Endodermal cell (in vitro differentiated cells): Measurements from ENCODE around the gene TMSB10. TPM values are rescaled to one million over a fixed set of nuclear protein-coding genes. Genes with fewer than 3 reads are reported as not detected.

Experiments used
- DNase-seq: peaks from one replicate; pipeline ENCODE4 v3.0.0-alpha.2; 2017
- H3K27ac ChIP-seq: 2 replicates; pipeline ENCODE4 v1.5.1; 2013; ENCODE audit warnings: mild to moderate bottlenecking, low read depth, low read length, moderate library complexity
- H3K27me3 ChIP-seq: 2 replicates; pipeline ENCODE4 v1.6.1; 2013; ENCODE audit warnings: mild to moderate bottlenecking, low read length, moderate library complexity; ENCODE audit not compliant: insufficient read depth, control insufficient read depth, poor library complexity, severe bottlenecking
- H3K36me3 ChIP-seq: 2 replicates; pipeline ENCODE4 v1.7.0; 2013; ENCODE audit warnings: mild to moderate bottlenecking, low read length, moderate library complexity; ENCODE audit not compliant: control insufficient read depth, insufficient read depth
- H3K4me1 ChIP-seq: one replicate; pipeline ENCODE4 v1.7.0; 2013; ENCODE audit warnings: low read length; ENCODE audit not compliant: control insufficient read depth, insufficient read depth
- H3K4me3 ChIP-seq: 2 replicates; pipeline ENCODE4 v1.5.1; 2013; ENCODE audit warnings: mild to moderate bottlenecking, low read length, moderate library complexity
- H3K9ac ChIP-seq: 2 replicates; pipeline ENCODE4 v1.6.1; 2013; ENCODE audit warnings: mild to moderate bottlenecking, low read length, moderate library complexity; ENCODE audit not compliant: poor library complexity, severe bottlenecking; ENCODE audit errors: extremely low read depth
- H3K9me3 ChIP-seq: 2 replicates; pipeline ENCODE4 v1.6.1; 2013; ENCODE audit warnings: mild to moderate bottlenecking, low read length, moderate library complexity; ENCODE audit not compliant: control insufficient read depth
- H3K27ac Mint-ChIP-seq: 2 replicates; pipeline ENCODE4 v1.8.0; 2020; ENCODE audit warnings: mixed read lengths
- H3K27me3 Mint-ChIP-seq: 2 replicates; pipeline ENCODE4 v1.8.0; 2021; ENCODE audit warnings: mild to moderate bottlenecking, mixed read lengths; ENCODE audit not compliant: insufficient read depth
- H3K36me3 Mint-ChIP-seq: 2 replicates; pipeline ENCODE4 v1.8.0; 2020; ENCODE audit warnings: low read depth, mixed read lengths
- H3K4me1 Mint-ChIP-seq: 2 replicates; pipeline ENCODE4 v1.8.0; 2020; ENCODE audit warnings: mixed read lengths
- H3K4me3 Mint-ChIP-seq: 2 replicates; pipeline ENCODE4 v1.8.0; 2020; ENCODE audit warnings: mild to moderate bottlenecking, moderate library complexity, mixed read lengths
- H3K9me3 Mint-ChIP-seq: 2 replicates; pipeline ENCODE4 v1.8.0; 2020; ENCODE audit warnings: mild to moderate bottlenecking, mixed read lengths
- CTCF ChIP-seq: fragments of 200-600 bp; sonication (generic); conservative IDR thresholded peaks from 2 replicates; pipeline ENCODE4 v1.5.0; 2021; ENCODE audit warnings: antibody characterized with exemption, mild to moderate bottlenecking
- WGBS, 2 experiments: methylation state at CpG; one replicate each; pipeline versions ENCODE4 v1.1.5 to v1.1.7; 2013; ENCODE audit warnings: missing lambda C conversion rate in 2 of 2, mixed read lengths in 1 of 2; ENCODE audit not compliant: insufficient coverage in 1 of 2, insufficient read length in 1 of 2; 5-methylcytosine and 5-hydroxymethylcytosine counted together
- total RNA-seq, 2 donors: library from RNA; stranded (reverse); fragmentation: NEBNext Ultra II Directional in 1 of 2; extraction: Animal tissue kit (Norgen Biotek cat#: 25700) in 1 of 2; gene quantifications; 2 replicates in 1 of 2; 3 replicates in 1 of 2; pipeline ENCODE4 v1.2.1, GENCODE V29; 2021

TMSB10 gene
- total RNA-seq, 2 donors from 2014 or later = 2,719 to 2,976 TPM

- Mint-ChIP-seq H3K4me1 (peaks cover 14% of the 10 kb centered on the region), H3K4me3 (no peak overlapping the region), H3K9me3 (peaks cover 3% of the 10 kb centered on the region), H3K27me3 (peaks cover 7% of the 10 kb centered on the region), H3K27ac (no peak overlapping the region), H3K36me3 (peaks cover 33% of the 10 kb centered on the region)
- Histone ChIP-seq H3K4me1 (no peaks in the 10 kb centered on the region), H3K9ac (no peak overlapping the region), H3K9me3 (no peaks in the 10 kb centered on the region), H3K27me3 (no peaks in the 10 kb centered on the region), H3K4me3 (no peak overlapping the region), H3K36me3 (peaks cover 10% of the 10 kb centered on the region), H3K27ac (no peak overlapping the region)
- 94% methylated on average over 2 of the region's 2 CpGs; no CpG with 5 or more reads in 1 of the 2 experiments for WGBS, 2 experiments
- DNase-seq = peak; percentile 33
- no peak for TF ChIP-seq CTCF
These were observed 3.7 kb downstream of the TMSB10 start for GRCh38 chr2:84908948-84909713.

GRCh38 chr2:84911135-84911678, 5.8 kb downstream of the TMSB10 start:
- no peaks in the 10 kb centered on the region for H3K27me3 ChIP-seq
- peak; percentile 13 for DNase-seq
- H3K27ac ChIP-seq = no peak overlapping the region
- H3K4me3 ChIP-seq = no peak overlapping the region
- WGBS, 2 experiments = 95 to 100% methylated on average over 1 to 4 of the region's 5 CpGs
- no peaks in the 10 kb centered on the region for H3K4me1 ChIP-seq
- no peaks in the 10 kb centered on the region for H3K9me3 ChIP-seq
- H3K27ac Mint-ChIP-seq = no peak overlapping the region
- H3K27me3 Mint-ChIP-seq = no peaks in the 10 kb centered on the region
- no peak overlapping the region for H3K9ac ChIP-seq
- H3K4me3 Mint-ChIP-seq = no peak overlapping the region
- H3K4me1 Mint-ChIP-seq = peaks cover 11% of the 10 kb centered on the region
- peaks cover 29% of the 10 kb centered on the region for H3K36me3 Mint-ChIP-seq
- peaks cover 3% of the 10 kb centered on the region for H3K9me3 Mint-ChIP-seq
- no peak for TF ChIP-seq CTCF
- H3K36me3 ChIP-seq = peaks cover 6% of the 10 kb centered on the region

- Histone ChIP-seq H3K36me3 (no peaks in the 10 kb centered on the region), H3K27me3 (no peaks in the 10 kb centered on the region), H3K27ac (no peak overlapping the region), H3K9ac (no peak overlapping the region), H3K4me1 (no peaks in the 10 kb centered on the region), H3K9me3 (no peaks in the 10 kb centered on the region), H3K4me3 (no peak overlapping the region)
- H3K36me3 Mint-ChIP-seq = peaks cover 18% of the 10 kb centered on the region
- no peaks in the 10 kb centered on the region for H3K27me3 Mint-ChIP-seq
- WGBS, 2 experiments = 94 to 97% methylated on average over 4 of the region's 4 CpGs
- no peak overlapping the region for H3K27ac Mint-ChIP-seq
- TF ChIP-seq CTCF = no peak
- H3K4me3 Mint-ChIP-seq = no peak overlapping the region
- peaks cover 2% of the 10 kb centered on the region for H3K4me1 Mint-ChIP-seq
- peak; percentile 17 for DNase-seq
- peaks cover 3% of the 10 kb centered on the region for H3K9me3 Mint-ChIP-seq
These were observed 7.5 kb downstream of the TMSB10 start for GRCh38 chr2:84912984-84913383.
